NOMO-1 treated with dmso at 0.1 percent for 144 hours (cell line): Measurements from ENCODE around the gene ABCC12.

Source experiments
- DNase-seq: peaks from one replicate; lab custom pipeline; 2025; ENCODE audit not compliant: unreplicated experiment; lab: John Stamatoyannopoulos, UW

Gene ABCC12

DNA sequence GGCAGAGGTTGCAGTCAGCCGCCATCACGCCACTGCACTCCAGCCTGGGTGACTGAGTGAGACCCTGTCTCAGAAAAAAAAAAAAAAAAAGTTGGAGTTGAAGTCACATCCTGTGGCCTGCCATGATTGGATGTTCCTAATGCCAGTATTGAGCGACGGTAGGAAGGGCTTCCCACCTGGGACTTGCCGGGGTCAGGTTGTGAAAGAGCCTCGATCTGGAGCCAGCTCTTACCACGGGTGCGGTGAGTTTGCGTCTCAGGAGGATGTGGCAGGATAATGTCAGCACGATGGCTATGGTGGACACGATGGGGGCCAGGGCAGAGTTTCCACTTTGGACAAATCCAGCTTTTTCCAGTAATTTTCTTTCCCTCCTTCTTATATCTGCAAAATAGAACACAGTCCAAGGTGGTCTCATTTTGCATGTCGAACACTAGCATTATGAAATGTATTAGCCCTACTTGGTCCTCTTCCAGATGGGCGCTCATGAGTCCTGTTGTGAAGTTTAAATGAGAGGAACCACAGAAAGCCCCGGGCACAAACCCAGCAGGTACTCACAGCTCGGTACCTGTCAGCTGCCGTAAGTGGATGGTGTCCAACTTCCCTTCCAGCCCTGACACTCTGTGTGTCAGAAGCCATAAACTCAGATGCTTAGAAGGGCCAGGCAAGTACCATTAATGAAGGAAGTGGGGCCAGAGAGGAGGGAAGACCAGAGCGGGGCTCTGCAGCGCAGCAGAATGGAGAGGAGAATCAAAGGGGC lies 22.2 kb downstream of the ABCC12 start:
- no peak for DNase-seq

GRCh38 chr16:48132696-48133095 lies 23.1 kb downstream of the ABCC12 start:
- no peak for DNase-seq

DNA sequence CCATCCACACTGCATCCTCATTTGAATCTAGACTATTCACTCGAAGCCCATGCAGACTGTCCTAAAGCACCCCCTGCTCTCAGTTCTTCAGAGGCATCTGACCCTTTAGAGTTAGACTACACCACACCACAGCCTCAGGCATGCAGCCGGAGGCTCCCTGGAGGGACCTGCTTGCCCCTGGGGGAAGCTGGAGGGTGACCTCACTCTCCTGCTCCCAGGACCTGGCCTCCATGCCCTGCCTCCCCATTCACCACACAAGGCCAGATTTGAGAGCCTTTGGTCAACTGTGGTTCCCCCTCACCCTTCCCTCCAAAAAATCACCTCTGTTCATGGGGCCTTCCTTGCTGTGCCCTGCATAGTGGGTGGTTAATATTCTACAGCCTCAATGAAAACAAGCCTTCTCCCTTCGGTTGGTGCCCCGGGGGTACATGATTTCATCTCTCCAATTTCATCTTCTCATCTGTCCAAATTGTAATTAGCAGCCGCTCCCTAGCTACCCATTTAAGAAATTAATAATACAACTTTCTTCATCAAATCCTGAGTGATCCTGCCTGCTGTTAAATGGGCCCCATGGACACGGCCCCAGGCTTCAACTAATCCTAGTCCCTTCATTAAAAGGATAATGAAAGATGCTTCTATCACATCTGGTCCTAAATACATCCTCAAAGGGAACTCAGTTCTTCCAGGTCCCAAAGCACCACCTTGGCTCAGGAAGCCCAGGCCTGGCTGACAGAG lies 24.4 kb downstream of the ABCC12 start:
- DNase-seq = no peak

DNA sequence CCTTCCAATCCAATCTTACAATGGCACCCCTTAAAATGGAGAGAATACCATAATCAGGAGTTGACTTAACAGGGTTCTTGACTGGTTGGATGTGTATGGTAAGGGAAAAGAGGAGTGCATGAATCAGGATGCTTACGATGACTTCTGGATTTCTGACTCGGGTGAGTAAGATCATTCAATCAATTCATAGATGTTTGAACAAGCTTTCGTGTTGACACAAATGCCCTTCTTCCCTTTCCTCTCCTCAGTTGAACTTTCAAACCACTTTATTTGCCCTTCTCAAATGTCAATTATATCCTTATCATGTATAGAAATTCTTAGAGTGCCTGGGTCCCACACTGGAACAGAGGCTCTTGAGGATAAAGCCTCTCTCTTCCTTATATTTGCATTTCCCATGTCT lies 25.9 kb downstream of the ABCC12 start:
- no peak for DNase-seq

DNA sequence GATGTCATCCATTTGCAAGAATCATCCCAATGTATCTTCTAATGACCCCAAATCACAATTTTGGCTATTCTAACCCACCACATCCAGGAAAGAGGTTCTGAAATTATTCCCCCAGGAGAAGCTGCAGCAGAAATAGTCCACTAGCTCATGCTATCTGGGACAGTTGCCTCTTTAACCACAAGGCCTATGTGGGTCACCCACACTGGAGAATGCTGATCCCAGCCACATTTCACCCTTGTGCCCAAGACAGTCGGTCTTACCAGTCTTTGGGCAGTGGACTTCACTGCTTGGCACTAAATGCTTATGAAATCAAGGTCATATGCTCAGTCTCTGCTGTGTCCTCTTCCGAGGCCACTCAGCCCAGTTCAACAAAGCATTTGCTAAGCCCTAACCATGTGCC lies 27.0 kb downstream of the ABCC12 start:
- no peak for DNase-seq

DNA sequence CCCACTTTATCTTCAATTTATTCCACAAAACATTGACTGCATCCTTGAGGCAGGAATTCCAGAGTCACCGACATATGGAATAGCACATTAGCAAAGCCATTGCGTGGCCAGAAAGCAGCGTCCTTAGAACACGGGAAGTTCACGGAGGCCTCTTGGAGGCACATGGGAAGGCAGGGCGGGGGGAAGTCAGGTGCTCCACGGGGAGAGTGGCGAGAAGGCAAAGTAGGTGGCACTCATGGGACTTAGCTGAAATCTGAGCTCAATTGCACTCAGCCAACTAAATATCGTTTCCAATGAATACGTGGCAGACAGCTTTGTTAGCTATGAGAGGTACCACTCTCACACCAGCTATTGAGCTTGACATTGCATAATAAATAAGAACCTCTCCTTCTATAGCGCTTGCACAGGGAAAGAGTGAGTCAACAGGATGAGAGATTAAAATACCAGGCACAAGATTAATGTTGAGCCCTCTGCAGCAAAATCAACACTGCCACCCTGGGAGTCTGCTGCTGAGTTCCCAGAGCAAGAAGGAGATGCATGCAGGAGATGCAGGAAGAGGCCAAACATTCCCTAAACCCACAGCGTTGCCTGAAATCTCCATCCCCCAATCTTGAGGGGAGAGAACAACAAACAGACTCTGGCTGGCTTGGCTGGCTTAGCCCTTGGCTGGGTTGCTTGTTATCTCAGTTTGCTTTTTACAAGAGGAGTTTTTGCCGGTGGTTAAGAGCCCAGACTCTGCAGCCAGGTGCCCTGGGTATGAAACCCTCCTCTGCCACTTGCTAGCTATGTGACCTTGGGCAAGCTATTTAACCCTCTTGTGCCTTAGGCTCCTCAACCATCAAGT lies 28.8 kb downstream of the ABCC12 start:
- no peak for DNase-seq

- no peak for DNase-seq
Measured at GRCh38 chr16:48125888-48126287, 29.9 kb downstream of the ABCC12 start.

DNA sequence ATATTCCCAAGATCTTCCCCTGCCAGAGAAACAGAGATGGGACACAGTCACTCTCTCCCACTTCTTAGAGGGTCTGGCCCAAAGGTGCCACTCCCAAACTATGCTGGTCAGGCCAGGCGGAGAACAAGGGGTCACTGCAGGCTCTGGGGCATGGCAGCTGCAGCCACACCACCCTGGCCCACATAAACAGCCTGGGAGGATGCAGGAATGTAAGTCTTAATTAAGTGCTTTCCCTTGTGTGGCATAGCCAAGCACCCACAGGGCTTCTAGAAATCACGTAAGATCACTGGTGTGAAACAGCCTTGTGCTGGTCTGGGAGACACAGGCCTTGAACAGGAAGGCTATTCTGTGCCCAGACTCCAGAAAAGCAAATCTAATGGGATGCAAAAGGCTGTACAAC lies 31.5 kb downstream of the ABCC12 start:
- DNase-seq = no peak

DNA sequence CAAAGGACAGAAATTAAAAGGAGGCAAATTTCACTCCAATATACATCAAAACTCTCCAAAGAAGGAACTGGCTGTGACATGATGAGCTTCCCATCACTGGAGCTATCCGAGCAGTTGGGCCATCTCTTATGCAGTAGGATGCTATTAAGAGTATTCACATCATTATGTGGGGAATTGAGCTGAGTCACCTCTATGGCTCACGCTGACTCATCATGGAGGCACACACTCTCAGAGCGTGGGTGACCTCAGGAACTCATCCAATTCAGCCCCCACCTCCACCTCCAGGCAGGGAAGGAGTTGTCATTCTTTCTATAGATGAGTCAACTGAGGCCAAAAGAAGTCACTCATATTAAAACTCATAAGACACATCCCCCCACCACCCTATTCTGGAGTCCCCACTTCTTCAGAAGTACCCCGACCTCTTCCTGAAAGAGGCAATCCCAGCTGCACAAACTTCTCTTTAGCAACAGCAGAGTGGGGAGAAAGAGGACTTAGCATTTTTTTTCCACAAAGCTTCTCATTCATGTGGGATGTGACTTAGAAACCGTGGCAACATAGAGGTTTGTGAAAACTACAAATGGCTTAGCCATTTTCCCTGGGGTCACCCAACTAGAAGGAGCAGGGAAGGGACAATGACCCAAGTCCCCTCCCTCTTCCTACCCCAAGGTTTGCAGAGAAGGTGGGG lies 32.5 kb downstream of the ABCC12 start:
- DNase-seq = no peak

GRCh38 chr16:48121276-48121675 lies 34.5 kb downstream of the ABCC12 start:
- DNase-seq = no peak

GRCh38 chr16:48118841-48119240 lies 37.0 kb downstream of the ABCC12 start:
- DNase-seq = no peak

DNA sequence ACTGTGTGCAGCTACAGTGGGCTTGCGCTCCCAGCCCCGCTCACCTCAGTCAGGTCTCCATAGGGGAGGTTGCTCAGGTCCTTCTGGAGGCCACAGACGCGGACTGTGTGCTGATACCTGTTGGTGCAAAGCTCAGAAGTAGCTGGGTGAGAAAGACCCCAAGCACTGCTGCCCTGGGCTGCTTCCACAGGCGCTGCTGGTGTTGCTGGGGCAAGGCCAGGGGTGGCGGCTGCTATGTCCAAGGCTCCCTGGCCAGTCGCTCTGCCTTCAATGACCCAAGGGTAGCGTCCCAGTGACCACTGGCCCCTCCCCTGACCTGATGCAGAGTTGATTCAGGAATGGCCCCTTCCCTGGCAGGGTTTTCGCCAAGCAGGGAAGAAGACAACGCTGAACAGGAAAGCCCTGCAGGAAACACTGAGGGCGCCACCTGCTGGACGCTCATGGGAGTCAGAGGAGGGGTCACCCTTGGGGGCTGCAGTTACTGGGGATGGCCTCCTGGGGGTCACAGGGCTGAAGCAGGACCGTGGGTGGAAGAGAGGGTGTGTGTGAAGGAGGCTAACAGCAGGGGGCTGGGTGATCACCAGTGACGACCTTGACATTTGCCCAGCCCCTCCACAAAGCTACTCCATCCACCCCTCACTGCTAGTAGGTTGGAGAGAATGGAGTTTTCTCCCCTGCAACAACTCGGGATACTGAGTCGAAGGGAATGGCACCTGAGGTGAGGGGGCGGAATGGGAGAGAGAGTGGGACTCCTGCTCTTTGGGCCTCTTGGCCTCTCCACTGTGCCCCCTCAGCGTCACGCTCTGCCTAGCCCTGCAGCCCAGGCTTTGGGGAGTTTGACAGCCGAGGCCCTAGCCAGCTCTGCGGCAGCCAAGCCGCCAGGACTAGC lies 38.3 kb downstream of the ABCC12 start:
- DNase-seq = no peak

DNA sequence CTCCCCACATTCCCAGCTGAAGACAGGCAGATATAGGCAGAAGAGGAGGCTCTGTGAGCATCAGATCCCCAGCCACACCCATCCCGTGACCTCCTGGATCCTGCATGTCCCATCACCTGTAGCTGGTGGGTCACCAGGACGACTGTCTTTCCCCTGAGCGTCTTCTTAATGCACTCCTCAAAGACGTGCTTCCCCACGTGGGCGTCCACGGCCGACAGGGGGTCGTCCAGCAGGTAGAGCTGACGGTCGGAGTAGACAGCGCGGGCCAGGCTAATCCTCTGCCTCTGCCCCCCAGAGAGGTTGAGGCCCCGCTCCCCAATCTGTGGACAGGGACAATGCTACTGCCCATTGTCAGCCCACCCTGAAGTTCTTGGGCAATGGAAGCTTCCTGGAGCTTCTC lies 40.5 kb downstream of the ABCC12 start:
- no peak for DNase-seq

DNA sequence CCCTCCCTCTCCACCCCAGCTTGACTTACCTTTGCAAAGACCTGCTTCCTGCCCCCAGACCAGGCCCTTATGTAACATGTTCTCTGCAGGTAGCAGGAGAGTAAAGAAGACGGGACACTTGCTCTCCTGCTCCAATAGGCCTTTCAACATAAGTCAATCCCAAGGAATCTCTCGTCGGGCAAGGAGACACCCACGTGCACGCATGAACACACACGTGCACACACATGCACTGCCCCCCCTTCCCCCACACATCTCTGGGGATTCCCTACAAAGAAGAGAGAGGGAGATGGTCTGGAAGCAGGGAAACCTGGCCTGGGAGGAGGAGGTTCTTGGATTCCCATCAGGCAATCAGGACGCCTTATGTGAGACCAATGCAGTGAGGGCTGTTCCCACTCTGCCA lies 41.4 kb downstream of the ABCC12 start:
- no peak for DNase-seq

DNA sequence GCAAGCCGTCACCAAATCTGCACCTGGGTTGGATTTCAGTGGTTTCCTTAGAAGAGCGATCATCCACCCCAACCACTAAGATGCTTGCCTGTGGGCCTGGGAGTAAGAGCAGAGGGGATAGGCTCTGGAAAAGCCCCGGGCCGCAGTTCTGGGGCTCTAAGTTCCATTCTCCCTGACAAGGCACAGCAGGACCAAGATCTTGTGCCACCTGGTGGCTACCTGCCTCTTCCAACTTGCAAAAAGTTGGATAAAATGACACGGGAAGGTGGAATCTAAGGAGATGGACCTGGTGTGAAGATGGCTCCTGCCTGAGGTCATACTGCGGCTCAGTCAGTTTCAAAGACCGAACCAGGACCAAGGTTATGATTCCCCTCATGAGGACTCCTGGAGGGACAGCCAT lies 42.3 kb downstream of the ABCC12 start:
- no peak for DNase-seq

DNA sequence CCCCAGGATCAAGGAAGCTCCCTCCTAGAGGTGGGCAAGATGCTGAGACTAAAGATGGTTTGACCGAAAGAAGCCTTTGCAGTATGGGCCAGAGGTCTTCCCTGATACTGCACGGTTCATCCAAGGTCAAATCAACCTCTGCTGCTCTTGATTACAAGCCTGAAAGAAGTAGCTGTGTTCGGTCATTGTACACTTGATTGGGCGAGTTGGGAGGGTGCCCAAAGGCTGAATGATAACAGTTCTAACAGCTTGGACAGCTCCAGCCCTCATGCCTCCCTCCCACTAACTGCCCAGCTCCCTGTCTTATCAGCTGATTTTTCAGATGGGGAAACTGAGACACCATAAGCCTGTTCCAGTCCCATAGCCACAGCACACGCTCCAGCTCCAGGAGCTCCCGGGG lies 42.8 kb downstream of the ABCC12 start:
- DNase-seq = no peak

GRCh38 chr16:48112600-48112999 lies 43.2 kb downstream of the ABCC12 start:
- no peak for DNase-seq

DNA sequence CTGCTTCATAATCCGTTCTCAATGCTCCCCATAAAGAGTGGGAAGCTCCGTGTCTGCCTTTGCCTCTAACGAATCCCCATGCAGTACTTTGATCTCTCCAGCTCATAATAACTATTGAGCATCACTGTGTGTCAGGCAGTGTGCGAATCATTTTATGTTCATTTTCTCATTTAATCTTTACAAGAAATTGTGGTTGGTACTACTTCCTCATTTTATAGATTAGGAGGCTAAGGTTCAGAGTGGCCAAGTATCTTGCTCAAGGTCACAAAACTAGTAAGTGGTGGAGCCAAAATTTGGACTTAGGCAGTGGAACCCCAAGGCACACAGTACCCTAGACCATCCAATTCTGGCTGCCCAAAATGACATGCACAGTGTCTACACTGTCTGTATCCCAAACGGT lies 44.8 kb downstream of the ABCC12 start:
- no peak for DNase-seq

DNA sequence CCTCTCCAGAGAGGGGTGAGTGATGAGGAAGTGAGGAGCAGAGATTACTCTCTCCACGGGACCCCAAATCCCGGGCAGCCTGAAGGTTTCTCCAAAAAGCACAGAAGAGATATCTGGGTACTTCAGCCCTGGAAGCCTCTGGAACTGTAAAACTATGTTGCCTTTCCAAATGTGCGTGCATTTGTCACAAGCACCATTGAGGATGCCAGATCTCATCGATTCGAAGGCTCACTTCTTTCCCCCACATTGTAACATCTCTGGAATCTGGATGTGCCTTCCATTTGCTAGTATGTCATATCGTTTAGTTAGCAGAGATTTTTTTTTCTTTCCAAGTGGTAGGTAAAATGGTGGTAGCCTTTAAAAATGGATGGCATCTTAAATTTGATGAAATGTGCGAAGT lies 45.8 kb downstream of the ABCC12 start:
- no peak for DNase-seq

GRCh38 chr16:48109475-48109874 lies 46.3 kb downstream of the ABCC12 start:
- DNase-seq = no peak
